HFFc6 (cell line): ENCODE results near the gene CSKMT. TPM values are rescaled to one million over a fixed set of nuclear protein-coding genes. Genes with fewer than 3 reads are reported as not detected.
"Not testable (repeated sequence)": the region's sequence is repeated elsewhere in the genome, so short reads cannot be mapped to it uniquely, and the experiment has no call there.

Experiments
- DNase-seq: peaks from one replicate; pipeline ENCODE4 v3.0.0-alpha.2; 2018
- H3K27ac Mint-ChIP-seq: 2 replicates; pipeline ENCODE4 v1.8.0; 2020; ENCODE audit warnings: mild to moderate bottlenecking, mixed read lengths
- H3K27me3 Mint-ChIP-seq: 2 replicates; pipeline ENCODE4 v1.8.0; 2021; ENCODE audit warnings: mild to moderate bottlenecking, moderate library complexity, mixed read lengths; ENCODE audit not compliant: insufficient read depth
- H3K36me3 Mint-ChIP-seq: 2 replicates; pipeline ENCODE4 v1.8.0; 2021; ENCODE audit warnings: low read depth, mixed read lengths
- H3K4me1 Mint-ChIP-seq: 2 replicates; pipeline ENCODE4 v1.8.0; 2020; ENCODE audit warnings: low read depth, mixed read lengths
- H3K4me3 Mint-ChIP-seq: 2 replicates; pipeline ENCODE4 v1.8.0; 2020; ENCODE audit warnings: mild to moderate bottlenecking, moderate library complexity, mixed read lengths
- H3K9me3 Mint-ChIP-seq: 2 replicates; pipeline ENCODE4 v1.8.0; 2020; ENCODE audit warnings: mild to moderate bottlenecking, mixed read lengths
- CTCF ChIP-seq: fragments of 200-600 bp; sonication (generic); IDR thresholded peaks from 2 replicates; pipeline ENCODE4 v1.5.0; 2021; ENCODE audit warnings: antibody characterized with exemption, mild to moderate bottlenecking
- total RNA-seq, 6 experiments: library from RNA; stranded (reverse); fragmentation: NEBNext Ultra II Directional; extraction: Animal tissue kit (Norgen Biotek cat#: 25700); gene quantifications; 2 replicates in 1 of 6; 3 replicates in 5 of 6; pipeline ENCODE4 v1.2.3, GENCODE V29; 2021

The CSKMT gene
- total RNA-seq, 6 experiments from 2014 or later, result 12.3 to 23.6 (median 17.2) TPM

GRCh38 chr11:62687508-62688396 is 22.6 kb downstream of the CSKMT start:
- H3K4me1 Mint-ChIP-seq, result peaks cover 21% of the 10 kb centered on the region
- H3K4me3 Mint-ChIP-seq, result no peak overlapping the region
- no peak overlapping the region for H3K27ac Mint-ChIP-seq
- H3K9me3 Mint-ChIP-seq, result no peaks in the 10 kb centered on the region
- TF ChIP-seq CTCF, result no peak
- peaks cover 9% of the 10 kb centered on the region for H3K36me3 Mint-ChIP-seq
- DNase-seq, result no peak
- H3K27me3 Mint-ChIP-seq, result no peaks in the 10 kb centered on the region; the same call in none of the 2 replicates

DNA sequence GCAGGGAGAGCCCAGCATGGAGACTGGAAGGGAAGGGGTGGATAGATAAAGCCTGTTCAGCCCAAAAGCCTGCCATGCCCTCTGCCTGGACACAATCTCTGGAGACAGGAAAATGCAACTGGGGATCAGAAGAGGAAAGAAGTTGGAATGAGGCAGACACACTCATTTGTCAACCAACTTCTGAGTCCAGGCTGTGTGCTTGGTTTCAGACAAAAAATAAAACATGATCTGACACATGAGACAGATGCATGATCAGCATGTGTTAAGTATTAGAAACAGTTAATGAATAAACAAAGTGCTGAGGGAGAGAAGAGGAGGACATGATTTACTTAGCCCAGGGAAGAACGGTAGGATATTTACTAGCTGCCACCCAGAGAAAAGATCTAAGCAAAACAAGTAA is 23.4 kb downstream of the CSKMT start:
- H3K36me3 Mint-ChIP-seq, result peaks cover 12% of the 10 kb centered on the region
- H3K4me3 Mint-ChIP-seq, result peak overlapping the region; percentile 24; the same call in 1 of the 2 replicates
- no peaks in the 10 kb centered on the region for H3K9me3 Mint-ChIP-seq
- H3K27ac Mint-ChIP-seq, result peak overlapping the region; percentile 22; the same call in 1 of the 2 replicates
- no peaks in the 10 kb centered on the region; the same call in none of the 2 replicates for H3K27me3 Mint-ChIP-seq
- peaks cover 21% of the 10 kb centered on the region for H3K4me1 Mint-ChIP-seq
- no peak for DNase-seq
- TF ChIP-seq CTCF, result no peak

DNA sequence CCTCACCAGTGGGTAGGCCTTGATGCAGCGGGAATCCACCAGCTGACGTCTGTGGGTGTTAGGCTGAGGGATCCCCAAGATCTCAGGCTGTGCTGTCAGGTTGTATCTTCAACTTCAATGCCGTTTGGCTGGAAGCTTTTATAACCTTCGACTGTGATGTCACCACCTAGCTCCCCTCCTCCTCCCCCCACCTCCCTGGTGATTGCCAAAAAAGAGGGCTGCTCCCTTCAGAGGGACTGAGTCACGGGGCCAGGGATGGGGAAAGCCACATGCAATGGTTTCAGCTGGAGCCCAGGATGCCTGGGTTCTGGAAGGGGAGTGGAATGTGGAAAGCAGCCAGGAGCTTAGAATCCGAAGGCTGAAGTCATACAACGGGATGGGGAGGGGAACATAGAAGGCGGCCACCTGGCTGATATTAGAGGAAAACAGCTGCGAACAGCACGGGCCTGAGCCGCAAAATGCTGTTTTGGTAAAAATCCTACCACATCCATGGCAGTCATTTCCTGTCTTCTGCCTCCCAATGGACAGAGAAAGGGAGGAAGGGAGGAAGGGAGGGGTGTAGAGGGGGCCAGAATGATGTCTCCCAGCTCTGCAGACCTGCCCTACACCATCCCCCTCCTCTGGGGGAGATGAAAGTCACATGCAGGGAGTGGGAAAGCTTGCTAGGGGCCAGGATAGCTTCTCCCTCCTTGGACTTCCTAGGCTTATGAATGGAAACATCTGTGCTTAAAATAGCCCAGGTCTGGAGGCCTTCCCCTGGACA is 24.5 kb downstream of the CSKMT start, which contains the start of gene LRRN4CL:
TSS of gene LRRN4CL (minus strand) at position 110 of the 763 bp plus-strand sequence. CDS start 1,022 bp downstream, outside the sequence.
- peak within 1 kb of the TSS; percentile 90 for H3K27ac Mint-ChIP-seq
- H3K4me1 Mint-ChIP-seq, result peaks cover 25% of the 10 kb centered on the region
- no peak for TF ChIP-seq CTCF
- no peaks in the 10 kb centered on the region; the same call in 1 of the 2 replicates for H3K27me3 Mint-ChIP-seq
- peak; percentile 88 for DNase-seq
- no peaks in the 10 kb centered on the region for H3K9me3 Mint-ChIP-seq
- peaks cover 12% of the 10 kb centered on the region for H3K36me3 Mint-ChIP-seq
- peak within 1 kb of the TSS; percentile 60 for H3K4me3 Mint-ChIP-seq

DNA sequence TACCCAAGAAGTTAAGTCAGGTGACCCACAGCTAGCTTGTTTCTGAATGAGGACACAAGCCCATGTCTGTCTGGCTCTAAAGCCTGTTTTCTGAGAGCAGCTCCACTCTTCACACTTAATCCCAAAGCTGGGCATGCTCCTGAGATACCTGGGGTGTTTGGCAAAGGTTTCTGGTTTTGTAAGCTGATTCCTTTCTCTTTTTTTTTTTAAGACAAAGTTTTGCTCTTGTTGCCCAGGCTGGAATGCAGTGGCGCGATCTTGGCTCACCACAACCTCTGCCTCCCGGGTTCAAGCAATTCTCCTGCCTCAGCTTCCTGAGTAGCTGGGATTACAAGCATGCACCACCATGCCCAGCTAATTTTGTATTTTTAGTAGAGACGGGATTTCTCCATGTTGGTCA is 28.5 kb downstream of the CSKMT start:
- Mint-ChIP-seq H3K36me3 (peaks cover 16% of the 10 kb centered on the region), H3K4me1 (peaks cover 27% of the 10 kb centered on the region)
- not testable (repeated sequence) for H3K27me3 Mint-ChIP-seq

GRCh38 chr11:62694455-62695167 is 29.5 kb downstream of the CSKMT start:
- Mint-ChIP-seq H3K36me3 (peaks cover 18% of the 10 kb centered on the region), H3K4me1 (peaks cover 17% of the 10 kb centered on the region), H3K9me3 (no peaks in the 10 kb centered on the region), H3K27me3 (no peaks in the 10 kb centered on the region; the same call in 1 of the 2 replicates), H3K27ac (peak overlapping the region; percentile 70), H3K4me3 (no peak overlapping the region)
- DNase-seq, result peak; percentile 75
- peak; percentile 89 for TF ChIP-seq CTCF

More for the DNA sequence above, 28.5 kb downstream of the CSKMT start:
- not testable (repeated sequence) for H3K27ac Mint-ChIP-seq, H3K9me3 Mint-ChIP-seq, H3K4me3 Mint-ChIP-seq, DNase-seq
